Mesothelial cell of epicardium (in vitro differentiated cells): ENCODE results near the gene MEGF11. TPM values are rescaled to one million over a fixed set of nuclear protein-coding genes. Genes with fewer than 3 reads are reported as not detected.

Source experiments
- DNase-seq, 2 experiments: peaks; one replicate each; pipeline ENCODE4 v3.0.0; 2021; ENCODE audit warnings: low spot score in 2 of 2; ENCODE audit not compliant: unreplicated experiment in 2 of 2
- H3K27ac Mint-ChIP-seq: 2 replicates; pipeline ENCODE4 v1.8.0; 2021; ENCODE audit warnings: mixed read lengths
- H3K27me3 Mint-ChIP-seq: 2 replicates; pipeline ENCODE4 v1.8.0; 2021; ENCODE audit warnings: low read depth, mixed read lengths
- H3K36me3 Mint-ChIP-seq: 2 replicates; pipeline ENCODE4 v1.8.0; 2021; ENCODE audit warnings: mixed read lengths
- H3K4me1 Mint-ChIP-seq: 2 replicates; pipeline ENCODE4 v1.8.0; 2021; ENCODE audit warnings: mixed read lengths
- H3K4me3 Mint-ChIP-seq: 2 replicates; pipeline ENCODE4 v1.8.0; 2021; ENCODE audit warnings: mild to moderate bottlenecking, moderate library complexity, mixed read lengths
- H3K9me3 Mint-ChIP-seq: 2 replicates; pipeline ENCODE4 v1.8.0; 2021; ENCODE audit warnings: mixed read lengths
- CTCF ChIP-seq: fragments of 200-600 bp; sonication (generic); IDR thresholded peaks from one replicate; pipeline ENCODE4 v1.5.0; 2021; ENCODE audit warnings: antibody characterized with exemption; ENCODE audit not compliant: unreplicated experiment
- total RNA-seq: library from RNA; stranded (reverse); gene quantifications from 3 replicates; pipeline ENCODE4 v1.2.1, GENCODE V29; 2021

The MEGF11 gene
- total RNA-seq, 1 donor from 2014 or later = 3.7 TPM

- Mint-ChIP-seq H3K27me3 (peaks cover 37% of the 10 kb centered on the region), H3K4me1 (no peaks in the 10 kb centered on the region), H3K27ac (no peak overlapping the region), H3K36me3 (no peaks in the 10 kb centered on the region), H3K4me3 (no peak overlapping the region), H3K9me3 (no peaks in the 10 kb centered on the region)
- no peak for TF ChIP-seq CTCF
- DNase-seq = no peak
Measured at GRCh38 chr15:66120422-66120821, 133.1 kb downstream of the MEGF11 start.

- Mint-ChIP-seq H3K9me3 (no peaks in the 10 kb centered on the region), H3K27me3 (peaks cover 32% of the 10 kb centered on the region), H3K27ac (no peak overlapping the region), H3K4me1 (no peaks in the 10 kb centered on the region), H3K4me3 (no peak overlapping the region), H3K36me3 (no peaks in the 10 kb centered on the region)
- TF ChIP-seq CTCF = no peak
- no peak for DNase-seq
Measured at GRCh38 chr15:66117841-66118240, 135.7 kb downstream of the MEGF11 start.

GRCh38 chr15:66115568-66116206 is 137.9 kb downstream of the MEGF11 start:
- no peaks in the 10 kb centered on the region for H3K4me1 Mint-ChIP-seq
- no peak for DNase-seq
- peaks cover 51% of the 10 kb centered on the region for H3K27me3 Mint-ChIP-seq
- no peak overlapping the region for H3K27ac Mint-ChIP-seq
- H3K36me3 Mint-ChIP-seq = no peaks in the 10 kb centered on the region
- no peak for TF ChIP-seq CTCF
- H3K9me3 Mint-ChIP-seq = no peaks in the 10 kb centered on the region
- no peak overlapping the region for H3K4me3 Mint-ChIP-seq

- DNase-seq = no peak
- Mint-ChIP-seq H3K27me3 (peaks cover 55% of the 10 kb centered on the region), H3K4me3 (no peak overlapping the region), H3K27ac (no peak overlapping the region), H3K36me3 (no peaks in the 10 kb centered on the region), H3K9me3 (no peaks in the 10 kb centered on the region), H3K4me1 (no peaks in the 10 kb centered on the region)
- no peak for TF ChIP-seq CTCF
Measured at GRCh38 chr15:66114863-66115425, 138.6 kb downstream of the MEGF11 start.

GRCh38 chr15:66112388-66112787 is 141.2 kb downstream of the MEGF11 start:
- no peak overlapping the region for H3K4me3 Mint-ChIP-seq
- DNase-seq = no peak
- H3K9me3 Mint-ChIP-seq = no peaks in the 10 kb centered on the region
- H3K4me1 Mint-ChIP-seq = no peaks in the 10 kb centered on the region
- H3K27me3 Mint-ChIP-seq = peaks cover 64% of the 10 kb centered on the region
- no peak overlapping the region for H3K27ac Mint-ChIP-seq
- no peaks in the 10 kb centered on the region for H3K36me3 Mint-ChIP-seq
- no peak for TF ChIP-seq CTCF
